HEK293 (cell line): Measurements from ENCODE around the gene SF3B6.
A peak's percentile ranks its signal among the peaks of the same experiment; 100 is the strongest.

Source experiments
- BCL11B ChIP-seq: fragments of 450-650 bp; formaldehyde crosslinking; IDR thresholded peaks from 2 replicates; pipeline ENCODE4 v1.5.1; 2016; ENCODE audit warnings: low read depth, missing biosample characterization, missing genetic modification characterization
- CTCF ChIP-seq: fragments of 450-650 bp; formaldehyde crosslinking; IDR thresholded peaks from 2 replicates; pipeline ENCODE4 v1.5.1; 2016; ENCODE audit warnings: missing biosample characterization, missing genetic modification characterization
- HOXD13 ChIP-seq: sonication (generic); formaldehyde crosslinking; IDR thresholded peaks from 2 replicates; pipeline ENCODE4 v1.8.0; 2022; ENCODE audit warnings: missing genetic modification reagents, borderline replicate concordance
- KLF1 ChIP-seq: fragments of 450-650 bp; formaldehyde crosslinking; IDR thresholded peaks from 2 replicates; pipeline ENCODE4 v1.5.1; 2016; ENCODE audit warnings: missing biosample characterization, missing genetic modification characterization
- KLF10 ChIP-seq: fragments of 450-650 bp; IDR thresholded peaks from 2 replicates; pipeline ENCODE4 v1.5.1; 2018; ENCODE audit warnings: missing biosample characterization, mild to moderate bottlenecking, missing genetic modification characterization
- PRDM10 ChIP-seq: fragments of 450-650 bp; formaldehyde crosslinking; IDR thresholded peaks from 2 replicates; pipeline ENCODE4 v1.5.1; 2016; ENCODE audit warnings: missing biosample characterization, missing genetic modification characterization
- PRDM6 ChIP-seq: fragments of 450-650 bp; formaldehyde crosslinking; IDR thresholded peaks from 2 replicates; pipeline ENCODE4 v1.5.1; 2017; ENCODE audit warnings: missing biosample characterization, missing genetic modification characterization
- WT1 ChIP-seq: fragments of 450-650 bp; formaldehyde crosslinking; IDR thresholded peaks from 2 replicates; pipeline ENCODE4 v1.5.1; 2016; ENCODE audit warnings: missing biosample characterization, missing genetic modification characterization
- ZNF239 ChIP-seq: fragments of 450-650 bp; formaldehyde crosslinking; IDR thresholded peaks from 2 replicates; pipeline ENCODE4 v1.5.1; 2016; ENCODE audit warnings: missing biosample characterization, missing genetic modification characterization
- ZNF24 ChIP-seq: fragments of 450-650 bp; formaldehyde crosslinking; IDR thresholded peaks from 2 replicates; pipeline ENCODE4 v1.5.1; 2016; ENCODE audit warnings: missing biosample characterization, missing genetic modification characterization
- ZNF266 ChIP-seq: fragments of 450-650 bp; formaldehyde crosslinking; IDR thresholded peaks from 2 replicates; pipeline ENCODE4 v1.5.1; 2016; ENCODE audit warnings: missing biosample characterization, missing genetic modification characterization, low read depth
- ZNF335 ChIP-seq: fragments of 450-650 bp; formaldehyde crosslinking; conservative IDR thresholded peaks from 2 replicates; pipeline ENCODE4 v1.5.1; 2016; ENCODE audit warnings: missing biosample characterization, missing genetic modification characterization
- ZNF404 ChIP-seq: fragments of 450-650 bp; formaldehyde crosslinking; IDR thresholded peaks from 2 replicates; pipeline ENCODE4 v1.5.1; 2017; ENCODE audit warnings: missing biosample characterization, missing genetic modification characterization
- ZNF561 ChIP-seq: fragments of 450-650 bp; IDR thresholded peaks from 2 replicates; pipeline ENCODE4 v1.5.1; 2018; ENCODE audit warnings: missing biosample characterization, missing genetic modification characterization, borderline replicate concordance
- ZNF571 ChIP-seq: fragments of 450-650 bp; formaldehyde crosslinking; IDR thresholded peaks from 2 replicates; pipeline ENCODE4 v1.5.0; 2017; ENCODE audit warnings: missing biosample characterization, missing genetic modification characterization
- ZNF621 ChIP-seq: fragments of 450-650 bp; formaldehyde crosslinking; IDR thresholded peaks from 2 replicates; pipeline ENCODE4 v1.5.1; 2017; ENCODE audit warnings: missing biosample characterization, missing genetic modification characterization
- ZNF623 ChIP-seq: fragments of 450-650 bp; formaldehyde crosslinking; IDR thresholded peaks from 2 replicates; pipeline ENCODE4 v1.5.1; 2016; ENCODE audit warnings: missing biosample characterization, missing genetic modification characterization
- ZNF624 ChIP-seq: fragments of 450-650 bp; formaldehyde crosslinking; IDR thresholded peaks from 2 replicates; pipeline ENCODE4 v1.5.1; 2017; ENCODE audit warnings: missing biosample characterization, missing genetic modification characterization
- ZNF660 ChIP-seq: fragments of 450-650 bp; IDR thresholded peaks from 2 replicates; pipeline ENCODE4 v1.5.1; 2018; ENCODE audit warnings: missing biosample characterization, mild to moderate bottlenecking, missing genetic modification characterization
- ZNF777 ChIP-seq: fragments of 450-650 bp; formaldehyde crosslinking; IDR thresholded peaks from 2 replicates; pipeline ENCODE4 v1.5.1; 2017; ENCODE audit warnings: missing biosample characterization, missing genetic modification characterization, borderline replicate concordance
- ZNF791 ChIP-seq: fragments of 450-650 bp; formaldehyde crosslinking; IDR thresholded peaks from 2 replicates; pipeline ENCODE4 v1.5.1; 2016; ENCODE audit warnings: missing biosample characterization, missing genetic modification characterization
- TF ChIP-seq, protein P1 (sequence below): fragments of 450-650 bp; formaldehyde crosslinking; IDR thresholded peaks from 2 replicates; pipeline ENCODE4 v1.5.1; 2016; ENCODE audit warnings: missing biosample characterization, missing genetic modification characterization, borderline replicate concordance

SF3B6 gene

DNA sequence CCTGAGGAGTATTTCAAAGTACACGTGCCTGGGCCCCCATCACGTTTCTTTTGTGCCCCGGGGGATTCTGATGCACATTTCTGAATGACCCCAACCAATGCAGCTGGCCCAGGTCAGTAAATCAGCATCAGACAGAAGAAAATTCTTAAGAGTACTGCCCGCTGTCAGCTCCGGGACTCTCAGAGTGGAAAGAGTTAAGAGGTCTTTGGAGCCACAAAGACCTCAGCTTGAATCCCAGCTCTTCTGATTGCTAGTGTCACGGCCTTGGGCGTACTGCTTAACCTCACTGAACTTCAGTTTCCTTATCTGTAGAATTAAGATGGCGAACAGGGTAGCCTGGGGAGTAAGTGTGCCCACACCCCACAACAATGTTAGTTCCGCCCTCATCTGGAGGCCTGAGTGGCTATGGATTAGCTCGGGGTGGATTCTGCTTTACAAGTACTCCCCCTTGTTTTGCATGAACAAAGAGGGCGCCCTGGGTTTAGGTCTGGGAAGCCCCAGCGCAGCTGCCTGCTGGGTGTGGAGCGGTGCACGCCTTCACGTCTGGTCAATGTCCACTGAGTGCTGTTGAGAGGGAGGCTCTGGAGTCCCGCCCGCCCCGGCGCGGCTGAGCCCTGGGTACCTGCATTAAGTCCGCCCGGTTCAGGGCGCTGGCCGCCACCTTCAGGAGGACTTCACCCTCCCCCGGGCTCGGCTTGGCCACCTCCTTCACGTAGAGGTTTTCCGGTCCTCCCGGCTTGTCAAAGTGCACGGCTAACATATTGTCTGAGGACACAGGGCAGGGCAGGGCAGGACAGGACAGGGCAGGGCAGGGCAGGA, 7.7 kb upstream of the SF3B6 start (continued):
- no peak for TF ChIP-seq ZNF791 (tag by site-specific recombination)
- TF ChIP-seq HOXD13 (CRISPR knock-in tag): no peak
- TF ChIP-seq PRDM6 (tag by site-specific recombination): no peak
- TF ChIP-seq, protein P1, sequence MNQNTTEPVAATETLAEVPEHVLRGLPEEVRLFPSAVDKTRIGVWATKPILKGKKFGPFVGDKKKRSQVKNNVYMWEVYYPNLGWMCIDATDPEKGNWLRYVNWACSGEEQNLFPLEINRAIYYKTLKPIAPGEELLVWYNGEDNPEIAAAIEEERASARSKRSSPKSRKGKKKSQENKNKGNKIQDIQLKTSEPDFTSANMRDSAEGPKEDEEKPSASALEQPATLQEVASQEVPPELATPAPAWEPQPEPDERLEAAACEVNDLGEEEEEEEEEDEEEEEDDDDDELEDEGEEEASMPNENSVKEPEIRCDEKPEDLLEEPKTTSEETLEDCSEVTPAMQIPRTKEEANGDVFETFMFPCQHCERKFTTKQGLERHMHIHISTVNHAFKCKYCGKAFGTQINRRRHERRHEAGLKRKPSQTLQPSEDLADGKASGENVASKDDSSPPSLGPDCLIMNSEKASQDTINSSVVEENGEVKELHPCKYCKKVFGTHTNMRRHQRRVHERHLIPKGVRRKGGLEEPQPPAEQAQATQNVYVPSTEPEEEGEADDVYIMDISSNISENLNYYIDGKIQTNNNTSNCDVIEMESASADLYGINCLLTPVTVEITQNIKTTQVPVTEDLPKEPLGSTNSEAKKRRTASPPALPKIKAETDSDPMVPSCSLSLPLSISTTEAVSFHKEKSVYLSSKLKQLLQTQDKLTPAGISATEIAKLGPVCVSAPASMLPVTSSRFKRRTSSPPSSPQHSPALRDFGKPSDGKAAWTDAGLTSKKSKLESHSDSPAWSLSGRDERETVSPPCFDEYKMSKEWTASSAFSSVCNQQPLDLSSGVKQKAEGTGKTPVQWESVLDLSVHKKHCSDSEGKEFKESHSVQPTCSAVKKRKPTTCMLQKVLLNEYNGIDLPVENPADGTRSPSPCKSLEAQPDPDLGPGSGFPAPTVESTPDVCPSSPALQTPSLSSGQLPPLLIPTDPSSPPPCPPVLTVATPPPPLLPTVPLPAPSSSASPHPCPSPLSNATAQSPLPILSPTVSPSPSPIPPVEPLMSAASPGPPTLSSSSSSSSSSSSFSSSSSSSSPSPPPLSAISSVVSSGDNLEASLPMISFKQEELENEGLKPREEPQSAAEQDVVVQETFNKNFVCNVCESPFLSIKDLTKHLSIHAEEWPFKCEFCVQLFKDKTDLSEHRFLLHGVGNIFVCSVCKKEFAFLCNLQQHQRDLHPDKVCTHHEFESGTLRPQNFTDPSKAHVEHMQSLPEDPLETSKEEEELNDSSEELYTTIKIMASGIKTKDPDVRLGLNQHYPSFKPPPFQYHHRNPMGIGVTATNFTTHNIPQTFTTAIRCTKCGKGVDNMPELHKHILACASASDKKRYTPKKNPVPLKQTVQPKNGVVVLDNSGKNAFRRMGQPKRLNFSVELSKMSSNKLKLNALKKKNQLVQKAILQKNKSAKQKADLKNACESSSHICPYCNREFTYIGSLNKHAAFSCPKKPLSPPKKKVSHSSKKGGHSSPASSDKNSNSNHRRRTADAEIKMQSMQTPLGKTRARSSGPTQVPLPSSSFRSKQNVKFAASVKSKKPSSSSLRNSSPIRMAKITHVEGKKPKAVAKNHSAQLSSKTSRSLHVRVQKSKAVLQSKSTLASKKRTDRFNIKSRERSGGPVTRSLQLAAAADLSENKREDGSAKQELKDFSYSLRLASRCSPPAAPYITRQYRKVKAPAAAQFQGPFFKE (tag by site-specific recombination): no peak
- 0 out of 2 replicates have a peak, but pooled peaks have one; percentile 39 for TF ChIP-seq BCL11B (tag by site-specific recombination)
- TF ChIP-seq ZNF266: no peak
- TF ChIP-seq ZNF621: peak; percentile 98
- peak; percentile 35; the same call in 1 of the 2 replicates for TF ChIP-seq KLF1 (tag by site-specific recombination)
- no peak for TF ChIP-seq ZNF404 (tag by site-specific recombination)
- peak; percentile 92 for TF ChIP-seq ZNF335 (tag by site-specific recombination)
- TF ChIP-seq ZNF624 (tag by site-specific recombination): no peak
- no peak for TF ChIP-seq ZNF239 (tag by site-specific recombination)
- no peak for TF ChIP-seq ZNF623 (tag by site-specific recombination)
- no peak for TF ChIP-seq ZNF561 (tag by site-specific recombination)
- TF ChIP-seq ZNF571 (tag by site-specific recombination): no peak
- no peak for TF ChIP-seq ZNF660 (tag by site-specific recombination)
- no peak for TF ChIP-seq CTCF
- peak; percentile 32; the same call in 1 of the 2 replicates for TF ChIP-seq PRDM10 (tag by site-specific recombination)
- no peak for TF ChIP-seq KLF10 (tag by site-specific recombination)
- no peak for TF ChIP-seq ZNF24 (tag by site-specific recombination)
- 0 out of 2 replicates have a peak, but pooled peaks have one; percentile 57 for TF ChIP-seq ZNF777 (tag by site-specific recombination)
- TF ChIP-seq WT1 (tag by site-specific recombination): no peak
